ENCODE measurements around the gene RYR1.

RYR1 gene

GRCh38 chr19:38523319-38523718 lies 89.8 kb downstream of the RYR1 start:
- ChIA-PET CTCF (interaction anchor here (0.6 to 2.4 kb wide), 4 partner anchors 8 to 45 kb away, joined by 3 to 11 read pairs (median 4); no protein-coding TSS in a partner anchor), POLR2A (interaction anchor here (0.6 to 0.7 kb wide), 3 partner anchors 135 to 514 kb away, joined by 3 to 7 read pairs (median 4); partner anchors contain the start of gene GGN)
- Histone ChIP-seq H3K9me3 (ENCODE audit: control insufficient read depth, insufficient read depth, low read depth, low read length) (no peaks in the 10 kb centered on the region), H3K4me1 (ENCODE audit: control insufficient read depth, insufficient read depth, low read length) (no peaks in the 10 kb centered on the region), H3K27ac (ENCODE audit: extremely low read depth, low read depth, low read length) (no peak overlapping the region), H3K36me3 (ENCODE audit: control insufficient read depth in 2 of 2, insufficient read depth in 1 of 2, low read length in 2 of 2) (no peaks in the 10 kb centered on the region; a peak in 1 of 3 replicates), H3K4me3 (ENCODE audit: low read depth, low read length) (no peak overlapping the region)
- 0 out of 2 replicates have a peak, but pooled peaks have one; percentile 31 for TF ChIP-seq ZBTB7A (tag by site-specific recombination; IDR thresholded peaks at IDR 0.05; ENCODE audit: low read depth)
- TF ChIP-seq ZNF132 (tag by site-specific recombination; IDR thresholded peaks at IDR 0.05; ENCODE audit: borderline replicate concordance): no peak
- TF ChIP-seq ZNF341 (tag by site-specific recombination; IDR thresholded peaks at IDR 0.05; ENCODE audit: low read depth): no peak
- TF ChIP-seq SALL2 (tag by site-specific recombination; IDR thresholded peaks at IDR 0.05; ENCODE audit: borderline replicate concordance): peak; percentile 84; the same call in 1 of the 2 replicates
- no peak for TF ChIP-seq ZBTB1 (tag by site-specific recombination; IDR thresholded peaks at IDR 0.05)
- no peak for TF ChIP-seq ZNF221 (tag by site-specific recombination; IDR thresholded peaks at IDR 0.05; ENCODE audit: borderline replicate concordance)
- TF ChIP-seq KLF1 (tag by site-specific recombination; IDR thresholded peaks at IDR 0.05): peak; percentile 20; the same call in 1 of the 2 replicates
- TF ChIP-seq BCL6B (tag by site-specific recombination; IDR thresholded peaks at IDR 0.05): peak; percentile 22; the same call in 1 of the 2 replicates
- TF ChIP-seq ZNF311 (tag by site-specific recombination; IDR thresholded peaks at IDR 0.05; ENCODE audit: borderline replicate concordance): peak; percentile 79
- peak; percentile 23 for TF ChIP-seq ZFHX2 (tag by site-specific recombination; conservative IDR thresholded peaks at IDR 0.05)
- no peak for TF ChIP-seq ZNF488 (tag by site-specific recombination; IDR thresholded peaks at IDR 0.05)
- no peak for TF ChIP-seq ZXDB (tag by site-specific recombination; IDR thresholded peaks at IDR 0.05)
- TF ChIP-seq ZNF280C (tag by site-specific recombination; IDR thresholded peaks at IDR 0.05): no peak
- TF ChIP-seq, protein P1, sequence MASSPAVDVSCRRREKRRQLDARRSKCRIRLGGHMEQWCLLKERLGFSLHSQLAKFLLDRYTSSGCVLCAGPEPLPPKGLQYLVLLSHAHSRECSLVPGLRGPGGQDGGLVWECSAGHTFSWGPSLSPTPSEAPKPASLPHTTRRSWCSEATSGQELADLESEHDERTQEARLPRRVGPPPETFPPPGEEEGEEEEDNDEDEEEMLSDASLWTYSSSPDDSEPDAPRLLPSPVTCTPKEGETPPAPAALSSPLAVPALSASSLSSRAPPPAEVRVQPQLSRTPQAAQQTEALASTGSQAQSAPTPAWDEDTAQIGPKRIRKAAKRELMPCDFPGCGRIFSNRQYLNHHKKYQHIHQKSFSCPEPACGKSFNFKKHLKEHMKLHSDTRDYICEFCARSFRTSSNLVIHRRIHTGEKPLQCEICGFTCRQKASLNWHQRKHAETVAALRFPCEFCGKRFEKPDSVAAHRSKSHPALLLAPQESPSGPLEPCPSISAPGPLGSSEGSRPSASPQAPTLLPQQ (tag by site-specific recombination; IDR thresholded peaks at IDR 0.05): no peak
- no peak for TF ChIP-seq GLIS1 (tag by site-specific recombination; IDR thresholded peaks at IDR 0.05)
- TF ChIP-seq ZNF645 (tag by site-specific recombination; IDR thresholded peaks at IDR 0.05): 0 out of 2 replicates have a peak, but pooled peaks have one; percentile 44
- TF ChIP-seq, protein P2, sequence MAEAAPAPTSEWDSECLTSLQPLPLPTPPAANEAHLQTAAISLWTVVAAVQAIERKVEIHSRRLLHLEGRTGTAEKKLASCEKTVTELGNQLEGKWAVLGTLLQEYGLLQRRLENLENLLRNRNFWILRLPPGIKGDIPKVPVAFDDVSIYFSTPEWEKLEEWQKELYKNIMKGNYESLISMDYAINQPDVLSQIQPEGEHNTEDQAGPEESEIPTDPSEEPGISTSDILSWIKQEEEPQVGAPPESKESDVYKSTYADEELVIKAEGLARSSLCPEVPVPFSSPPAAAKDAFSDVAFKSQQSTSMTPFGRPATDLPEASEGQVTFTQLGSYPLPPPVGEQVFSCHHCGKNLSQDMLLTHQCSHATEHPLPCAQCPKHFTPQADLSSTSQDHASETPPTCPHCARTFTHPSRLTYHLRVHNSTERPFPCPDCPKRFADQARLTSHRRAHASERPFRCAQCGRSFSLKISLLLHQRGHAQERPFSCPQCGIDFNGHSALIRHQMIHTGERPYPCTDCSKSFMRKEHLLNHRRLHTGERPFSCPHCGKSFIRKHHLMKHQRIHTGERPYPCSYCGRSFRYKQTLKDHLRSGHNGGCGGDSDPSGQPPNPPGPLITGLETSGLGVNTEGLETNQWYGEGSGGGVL (tag by site-specific recombination; IDR thresholded peaks at IDR 0.05): peak; percentile 92
- TF ChIP-seq ZNF404 (tag by site-specific recombination; IDR thresholded peaks at IDR 0.05): no peak
- TF ChIP-seq ZNF324 (tag by site-specific recombination; IDR thresholded peaks at IDR 0.05): no peak
- TF ChIP-seq ZNF830 (tag by site-specific recombination; IDR thresholded peaks at IDR 0.05; ENCODE audit: low read depth): no peak
- TF ChIP-seq ZNF707 (tag by site-specific recombination; IDR thresholded peaks at IDR 0.05): no peak
- TF ChIP-seq ZNF184 (tag by site-specific recombination; IDR thresholded peaks at IDR 0.05): no peak
- TF ChIP-seq ZNF362 (tag by site-specific recombination; IDR thresholded peaks at IDR 0.05): no peak
- TF ChIP-seq ZNF302 (tag by site-specific recombination; IDR thresholded peaks at IDR 0.05; ENCODE audit: low read depth): no peak
- TF ChIP-seq ZNF26 (tag by site-specific recombination; IDR thresholded peaks at IDR 0.05): no peak
- peak; percentile 56; the same call in 1 of the 2 replicates for TF ChIP-seq WT1 (tag by site-specific recombination; IDR thresholded peaks at IDR 0.05)
- no peak for TF ChIP-seq SP3 (tag by site-specific recombination; IDR thresholded peaks at IDR 0.05)

All from HEK293 (cell line).